Fibroblast of skin of right quadriceps (primary cell): ENCODE measurements around the gene OR14I1.

Experiments
- DNase-seq: peaks from one replicate; pipeline ENCODE4 v3.0.0-alpha.2; 2013

Gene OR14I1

GRCh38 chr1:248702714-248703113, at the start of gene OR14I1:
TSS of gene OR14I1 (minus strand) at chr1:248702766.
- DNase-seq, result no peak

- no peak for DNase-seq
Observed at GRCh38 chr1:248751635-248752034, 49.1 kb upstream of the OR14I1 start.

GRCh38 chr1:248751142-248751541, 48.6 kb upstream of the OR14I1 start:
- no peak for DNase-seq

- DNase-seq, result no peak
Observed at GRCh38 chr1:248750496-248750895, 47.9 kb upstream of the OR14I1 start.

GRCh38 chr1:248748211-248748610, 45.6 kb upstream of the OR14I1 start:
- no peak for DNase-seq

- no peak for DNase-seq
Observed at GRCh38 chr1:248740876-248741275, 38.3 kb upstream of the OR14I1 start.

- no peak for DNase-seq
Observed at GRCh38 chr1:248739572-248740205, 37.1 kb upstream of the OR14I1 start.

GRCh38 chr1:248737457-248737856, 34.9 kb upstream of the OR14I1 start:
- DNase-seq, result no peak

- DNase-seq, result no peak
Observed at GRCh38 chr1:248736977-248737376, 34.4 kb upstream of the OR14I1 start.

GRCh38 chr1:248733566-248733965, 31.0 kb upstream of the OR14I1 start:
- DNase-seq, result no peak

- no peak for DNase-seq
Observed at GRCh38 chr1:248730507-248731335, 28.2 kb upstream of the OR14I1 start.

- DNase-seq, result no peak
Observed at GRCh38 chr1:248714248-248714647, 11.7 kb upstream of the OR14I1 start.

- no peak for DNase-seq
Observed at GRCh38 chr1:248710305-248710900, 7.8 kb upstream of the OR14I1 start.

- DNase-seq, result no peak
Observed at GRCh38 chr1:248704606-248705005, 2.0 kb upstream of the OR14I1 start.

GRCh38 chr1:248703674-248704073, 1.1 kb upstream of the OR14I1 start:
- DNase-seq, result no peak

- no peak for DNase-seq
Observed at GRCh38 chr1:248699099-248699498, 3.5 kb downstream of the OR14I1 start.

GRCh38 chr1:248697907-248698306, 4.7 kb downstream of the OR14I1 start:
- no peak for DNase-seq

GRCh38 chr1:248696774-248697173, 5.8 kb downstream of the OR14I1 start:
- no peak for DNase-seq

- no peak for DNase-seq
Observed at GRCh38 chr1:248696261-248696660, 6.3 kb downstream of the OR14I1 start.

GRCh38 chr1:248695451-248696132, 7.0 kb downstream of the OR14I1 start:
- no peak for DNase-seq

GRCh38 chr1:248691567-248692155, 10.9 kb downstream of the OR14I1 start:
- no peak for DNase-seq

GRCh38 chr1:248688527-248689298, 13.9 kb downstream of the OR14I1 start:
- DNase-seq, result no peak
